ENCODE measurements around the gene RRM1.

DNA sequence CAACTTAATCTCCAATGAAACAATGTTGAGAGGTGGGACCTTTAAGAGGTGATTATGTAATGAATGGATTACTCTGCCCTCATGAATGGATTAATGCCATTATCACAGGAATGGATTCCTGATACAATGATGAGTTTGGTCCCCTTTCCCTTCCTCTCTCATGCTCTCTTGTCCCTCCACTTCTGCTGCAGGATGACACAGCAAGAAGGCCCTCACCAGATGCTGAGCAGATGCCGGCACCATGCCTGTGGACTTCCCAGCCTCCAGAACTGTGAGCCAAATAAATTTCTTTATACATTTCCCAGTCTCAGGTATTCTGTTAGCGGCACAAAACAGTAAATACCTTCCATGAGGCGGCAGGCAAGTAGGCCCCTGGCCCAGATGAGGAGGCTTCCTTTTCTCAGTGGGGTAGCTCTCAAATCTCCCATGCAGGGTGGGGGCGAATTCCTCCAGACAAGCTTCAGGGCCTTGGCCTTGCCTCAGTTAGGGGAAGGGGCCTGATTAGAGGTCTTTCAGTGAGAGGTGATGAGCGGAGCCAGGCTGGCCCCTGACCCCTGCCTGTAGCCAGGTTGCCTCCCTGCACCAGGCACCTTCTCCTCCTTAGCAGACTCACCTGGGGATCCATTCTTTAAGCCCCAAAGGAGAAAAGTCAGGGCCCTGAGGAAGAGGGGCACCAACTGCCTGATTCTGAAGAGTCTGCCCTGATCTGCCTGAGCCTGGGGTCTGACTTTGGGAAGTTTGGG lies 86.0 kb downstream of the RRM1 start:
- no peak for TF ChIP-seq BRCA1 (IDR thresholded peaks at IDR 0.05; ENCODE audit: low read depth, low read length)
- TF ChIP-seq, protein P1, sequence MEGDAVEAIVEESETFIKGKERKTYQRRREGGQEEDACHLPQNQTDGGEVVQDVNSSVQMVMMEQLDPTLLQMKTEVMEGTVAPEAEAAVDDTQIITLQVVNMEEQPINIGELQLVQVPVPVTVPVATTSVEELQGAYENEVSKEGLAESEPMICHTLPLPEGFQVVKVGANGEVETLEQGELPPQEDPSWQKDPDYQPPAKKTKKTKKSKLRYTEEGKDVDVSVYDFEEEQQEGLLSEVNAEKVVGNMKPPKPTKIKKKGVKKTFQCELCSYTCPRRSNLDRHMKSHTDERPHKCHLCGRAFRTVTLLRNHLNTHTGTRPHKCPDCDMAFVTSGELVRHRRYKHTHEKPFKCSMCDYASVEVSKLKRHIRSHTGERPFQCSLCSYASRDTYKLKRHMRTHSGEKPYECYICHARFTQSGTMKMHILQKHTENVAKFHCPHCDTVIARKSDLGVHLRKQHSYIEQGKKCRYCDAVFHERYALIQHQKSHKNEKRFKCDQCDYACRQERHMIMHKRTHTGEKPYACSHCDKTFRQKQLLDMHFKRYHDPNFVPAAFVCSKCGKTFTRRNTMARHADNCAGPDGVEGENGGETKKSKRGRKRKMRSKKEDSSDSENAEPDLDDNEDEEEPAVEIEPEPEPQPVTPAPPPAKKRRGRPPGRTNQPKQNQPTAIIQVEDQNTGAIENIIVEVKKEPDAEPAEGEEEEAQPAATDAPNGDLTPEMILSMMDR (IDR thresholded peaks at IDR 0.05 in 2 of 3, conservative IDR thresholded peaks at IDR 0.05 in 1 of 3; ENCODE audit: control insufficient read depth in 2 of 3, extremely low read depth in 1 of 3, insufficient read depth in 1 of 3, low read depth in 3 of 3, low read length in 3 of 3): no peak
- TF ChIP-seq CREB1 (IDR thresholded peaks at IDR 0.05; ENCODE audit: low read depth): no peak
- no peak for TF ChIP-seq TCF7 (IDR thresholded peaks at IDR 0.05; ENCODE audit: borderline replicate concordance)
- TF ChIP-seq SUZ12 (IDR thresholded peaks at IDR 0.05; ENCODE audit: unreplicated experiment): no peak
- TF ChIP-seq KAT2A (conservative IDR thresholded peaks at IDR 0.05; ENCODE audit: control insufficient read depth, low read depth, low read length): no peak
- no peak for TF ChIP-seq ATF7 (IDR thresholded peaks at IDR 0.05; ENCODE audit: low read depth)
- no peak for TF ChIP-seq MTA3 (IDR thresholded peaks at IDR 0.05; ENCODE audit: borderline replicate concordance, low read length)
- TF ChIP-seq MXI1 (IDR thresholded peaks at IDR 0.05; ENCODE audit: low read depth, low read length): no peak
- TF ChIP-seq TCF3 (IDR thresholded peaks at IDR 0.05; ENCODE audit: borderline replicate concordance, insufficient read depth, low read depth, low read length): no peak
